Measurements from ENCODE around the gene RBBP8NL. TPM values are rescaled to one million over a fixed set of nuclear protein-coding genes. Genes with fewer than 3 reads are reported as not detected.

Gene RBBP8NL
- total and polyA plus RNA-seq, 2 donors, result 0.33 to 0.64 TPM

DNA sequence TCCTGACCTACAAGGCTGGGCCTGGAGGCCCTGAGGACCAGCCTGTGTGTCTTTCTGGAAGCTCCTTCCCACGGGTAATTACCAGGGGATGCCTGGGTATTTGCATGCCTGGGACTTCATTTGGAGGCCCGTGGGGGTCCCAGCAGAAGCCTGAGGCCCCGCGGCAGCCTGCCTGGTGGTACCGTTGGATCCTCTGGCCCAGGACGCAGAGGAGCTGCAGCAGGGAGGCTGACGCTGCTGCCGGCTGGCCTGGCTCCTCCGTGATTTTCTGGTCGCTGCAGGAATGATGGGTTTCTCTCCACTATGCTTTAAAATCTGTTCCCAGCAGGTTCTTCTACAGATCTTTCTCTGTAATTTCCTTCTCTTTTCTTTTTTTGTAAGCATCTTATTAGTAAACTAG is 26.8 kb downstream of the RBBP8NL start:
- 93% methylated on average over 10 of the region's 10 CpGs for WGBS
- Histone ChIP-seq H3K9me3 (ENCODE audit: control insufficient read depth in 2 of 2, insufficient read depth in 1 of 2, low read length in 1 of 2) (no peaks in the 10 kb centered on the region), H3K27me3 (ENCODE audit: control insufficient read depth in 2 of 2, insufficient read depth in 1 of 2, low read length in 1 of 2) (no peaks in the 10 kb centered on the region), H3K4me1 (ENCODE audit: control insufficient read depth in 2 of 2, insufficient read depth in 2 of 2, low read length in 2 of 2) (peaks cover 0 to under 1% of the 10 kb centered on the region in 2 donors), H3K27ac (ENCODE audit: low read depth in 1 of 2, low read length in 1 of 2) (no peak overlapping the region), H3K36me3 (ENCODE audit: control insufficient read depth in 2 of 2, insufficient read depth in 2 of 2, low read length in 1 of 2) (peaks cover 2 to 14% of the 10 kb centered on the region in 2 donors), H3K4me3 (ENCODE audit: low read length in 2 of 2) (no peak overlapping the region)
- no peak for DNase-seq (ENCODE audit: low read depth in 6 of 9, low spot score in 9 of 9)

DNA sequence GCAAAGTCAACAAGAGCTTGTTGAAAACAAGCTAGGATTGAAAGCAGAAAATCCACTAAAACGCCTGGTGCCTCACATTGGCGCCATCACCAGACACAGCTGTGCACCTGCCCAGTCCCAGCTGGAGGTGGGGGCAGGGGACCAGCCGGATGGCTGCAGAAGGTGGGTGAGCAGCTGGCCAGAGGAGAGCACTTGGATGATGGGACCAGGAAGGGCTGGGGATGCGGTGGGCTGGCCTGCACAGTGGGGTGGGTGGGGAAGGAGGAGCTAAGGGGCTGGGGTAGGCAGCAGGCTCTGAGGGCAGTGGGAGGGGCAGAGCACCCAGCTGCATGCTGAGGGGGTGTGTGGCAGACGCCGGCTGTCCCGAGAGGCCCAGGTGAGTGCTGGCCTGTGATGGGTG is 27.3 kb downstream of the RBBP8NL start:
- DNase-seq (ENCODE audit: low read depth in 6 of 9, low spot score in 9 of 9), result no peak
- Histone ChIP-seq H3K27ac (ENCODE audit: low read depth in 1 of 2, low read length in 1 of 2) (no peak overlapping the region), H3K4me1 (ENCODE audit: control insufficient read depth in 2 of 2, insufficient read depth in 2 of 2, low read length in 2 of 2) (no peaks in the 10 kb centered on the region), H3K9me3 (ENCODE audit: control insufficient read depth in 2 of 2, insufficient read depth in 1 of 2, low read length in 1 of 2) (no peaks in the 10 kb centered on the region), H3K36me3 (ENCODE audit: control insufficient read depth in 2 of 2, insufficient read depth in 2 of 2, low read length in 1 of 2) (peaks cover 2 to 14% of the 10 kb centered on the region in 2 donors), H3K4me3 (ENCODE audit: low read length in 2 of 2) (no peak overlapping the region), H3K27me3 (ENCODE audit: control insufficient read depth in 2 of 2, insufficient read depth in 1 of 2, low read length in 1 of 2) (no peaks in the 10 kb centered on the region)
- WGBS, result 96% methylated on average over 7 of the region's 7 CpGs

DNA sequence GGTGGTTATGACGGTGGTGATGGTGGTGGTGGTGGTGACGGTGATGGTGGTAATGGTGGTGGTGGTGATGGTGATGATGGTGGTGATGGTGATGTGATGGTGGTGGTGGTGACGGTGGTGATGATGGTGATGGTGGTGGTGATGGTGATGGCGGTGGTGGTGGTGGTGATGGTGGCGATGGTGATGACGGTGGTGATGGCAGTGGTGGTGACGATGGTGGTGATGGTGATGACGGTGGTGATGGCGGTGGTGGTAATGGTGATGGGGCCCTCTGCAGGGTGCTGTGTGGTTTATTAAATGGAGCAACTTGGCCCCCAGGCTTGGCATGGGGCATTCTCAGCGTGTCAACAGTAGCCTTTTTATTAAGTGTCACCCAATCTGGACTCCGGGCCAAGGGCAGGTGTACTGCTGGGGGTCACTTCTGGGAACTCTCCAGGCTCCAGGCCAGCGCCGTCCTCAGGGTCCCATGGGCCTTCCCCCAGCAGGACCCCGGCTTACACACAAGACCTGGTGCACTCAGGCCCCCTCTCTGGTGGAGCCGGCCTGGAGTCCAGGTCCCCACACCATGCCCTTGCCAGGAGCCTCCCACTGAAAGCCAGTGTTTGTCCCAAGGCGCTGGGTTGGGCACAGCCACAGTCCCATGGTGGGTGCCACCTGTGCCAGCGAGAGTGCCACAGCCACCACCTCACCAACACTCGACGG is 29.1 kb downstream of the RBBP8NL start:
- Histone ChIP-seq H3K36me3 (ENCODE audit: control insufficient read depth in 2 of 2, insufficient read depth in 2 of 2, low read length in 1 of 2) (peaks cover 7 to 31% of the 10 kb centered on the region in 2 donors), H3K27me3 (ENCODE audit: control insufficient read depth in 2 of 2, insufficient read depth in 1 of 2, low read length in 1 of 2) (no peaks in the 10 kb centered on the region)
- DNase-seq (ENCODE audit: low read depth in 6 of 9, low spot score in 9 of 9), result no peak

DNA sequence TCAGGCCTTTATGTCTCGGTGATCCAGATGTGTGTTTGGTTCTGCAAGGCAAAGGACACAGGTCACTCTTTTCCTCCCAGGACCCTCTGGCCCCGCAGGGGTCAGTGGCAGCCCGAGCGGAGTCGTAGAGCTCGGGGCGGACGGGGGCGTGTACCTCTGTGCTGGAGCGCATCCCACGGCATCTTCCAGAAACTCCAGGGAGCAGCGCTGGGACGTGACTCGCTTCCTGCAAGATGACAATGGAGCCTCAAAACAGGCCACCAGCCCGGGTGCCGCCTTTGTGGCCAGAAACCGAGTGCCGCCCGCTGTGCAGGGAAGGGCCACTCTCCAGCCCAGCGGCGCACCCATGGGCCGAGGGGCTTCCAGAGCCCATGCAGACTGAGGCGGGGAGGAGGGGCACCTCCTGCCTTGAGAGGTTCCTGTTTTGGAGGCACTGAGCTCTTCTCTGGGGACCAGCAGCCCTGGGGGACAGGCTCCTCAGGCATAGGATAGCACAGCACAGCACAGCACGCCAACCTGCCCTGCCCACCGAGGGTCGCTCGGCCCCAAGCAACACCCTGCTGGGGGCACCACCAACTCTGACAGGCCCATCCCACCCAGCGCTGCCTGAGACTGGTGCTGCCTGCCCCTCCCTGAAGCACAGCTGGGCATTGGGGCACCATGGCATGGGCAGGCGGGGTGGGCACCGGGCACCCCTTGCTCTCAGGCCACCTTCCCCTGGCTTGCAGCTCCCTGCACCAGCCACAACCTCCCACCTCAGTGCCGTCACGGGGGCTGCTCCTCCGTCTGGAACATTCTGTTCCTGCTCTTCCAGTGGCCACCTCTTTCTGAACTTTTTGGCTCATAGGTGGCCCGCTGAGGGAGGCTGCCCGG is 30.7 kb downstream of the RBBP8NL start:
- no peaks in the 10 kb centered on the region for H3K27me3 ChIP-seq (ENCODE audit: control insufficient read depth in 2 of 2, insufficient read depth in 1 of 2, low read length in 1 of 2)
- no peak for DNase-seq (ENCODE audit: low read depth in 6 of 9, low spot score in 9 of 9)
- H3K4me1 ChIP-seq (ENCODE audit: control insufficient read depth in 2 of 2, insufficient read depth in 2 of 2, low read length in 2 of 2), result no peaks in the 10 kb centered on the region
- 96% methylated on average over 35 of the region's 35 CpGs for WGBS
- H3K27ac ChIP-seq (ENCODE audit: low read depth in 1 of 2, low read length in 1 of 2), result no peak overlapping the region
- H3K4me3 ChIP-seq (ENCODE audit: low read length in 2 of 2), result no peak overlapping the region
- no peaks in the 10 kb centered on the region for H3K9me3 ChIP-seq (ENCODE audit: control insufficient read depth in 2 of 2, insufficient read depth in 1 of 2, low read length in 1 of 2)
- H3K36me3 ChIP-seq (ENCODE audit: control insufficient read depth in 2 of 2, insufficient read depth in 2 of 2, low read length in 1 of 2), result peaks cover 5 to 40% of the 10 kb centered on the region in 2 donors

More for the DNA sequence above, 29.1 kb downstream of the RBBP8NL start:
- no peak overlapping the region for H3K4me3 ChIP-seq (ENCODE audit: low read length in 2 of 2)
- WGBS, result 91% methylated on average over 19 of the region's 19 CpGs
- no peaks in the 10 kb centered on the region for H3K4me1 ChIP-seq (ENCODE audit: control insufficient read depth in 2 of 2, insufficient read depth in 2 of 2, low read length in 2 of 2)
- no peaks in the 10 kb centered on the region for H3K9me3 ChIP-seq (ENCODE audit: control insufficient read depth in 2 of 2, insufficient read depth in 1 of 2, low read length in 1 of 2)
- H3K27ac ChIP-seq (ENCODE audit: low read depth in 1 of 2, low read length in 1 of 2), result no peak overlapping the region

DNA sequence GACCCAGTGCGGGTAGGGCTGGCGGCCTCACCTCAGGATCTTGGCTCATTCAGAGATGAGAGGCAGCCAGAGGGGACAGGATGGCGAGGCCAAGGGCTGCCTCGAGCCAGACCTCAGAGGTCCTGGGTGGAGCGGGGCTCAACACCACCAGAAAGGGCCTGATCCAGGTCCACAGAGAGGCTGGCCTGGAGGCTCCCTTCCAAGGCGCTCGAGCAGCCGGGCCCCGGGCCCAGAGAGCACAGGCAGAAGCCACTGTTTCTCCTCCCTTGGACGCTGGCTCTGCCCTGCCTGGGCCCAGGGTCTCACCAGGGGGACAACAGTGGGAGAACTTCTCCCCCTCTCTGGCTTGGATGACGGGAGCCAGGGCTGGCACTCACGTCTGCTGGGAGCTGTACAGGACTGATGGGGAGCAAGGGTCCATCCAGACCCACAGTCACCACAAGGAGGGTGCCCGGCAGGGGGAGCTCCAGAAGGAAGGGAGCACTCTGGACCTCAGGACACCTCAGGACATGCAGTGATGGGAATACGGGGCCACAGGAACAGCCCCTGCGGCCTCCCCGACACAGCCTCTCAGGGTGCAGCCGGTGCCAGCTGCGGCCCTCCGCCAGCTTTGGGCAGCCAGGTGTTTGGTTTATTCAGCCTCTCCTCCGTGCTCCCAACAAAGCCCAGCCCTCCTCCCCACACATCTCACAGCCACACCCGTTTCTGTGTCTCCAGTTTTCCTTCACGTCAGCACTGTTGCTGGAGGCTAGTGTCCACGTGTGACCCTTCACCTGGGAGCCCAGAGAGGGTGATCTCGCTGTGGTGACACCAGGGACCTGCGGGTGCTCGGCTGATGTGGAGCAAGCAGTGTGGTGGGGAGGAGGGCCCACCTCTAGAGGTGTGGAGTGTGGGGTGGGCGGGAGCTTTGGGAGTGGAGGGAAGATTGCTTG is 31.8 kb downstream of the RBBP8NL start:
- Histone ChIP-seq H3K4me1 (ENCODE audit: control insufficient read depth in 2 of 2, insufficient read depth in 2 of 2, low read length in 2 of 2) (no peaks in the 10 kb centered on the region), H3K27ac (ENCODE audit: low read depth in 1 of 2, low read length in 1 of 2) (no peak overlapping the region), H3K36me3 (ENCODE audit: control insufficient read depth in 2 of 2, insufficient read depth in 2 of 2, low read length in 1 of 2) (peaks cover 14 to 39% of the 10 kb centered on the region in 2 donors), H3K27me3 (ENCODE audit: control insufficient read depth in 2 of 2, insufficient read depth in 1 of 2, low read length in 1 of 2) (no peaks in the 10 kb centered on the region), H3K4me3 (ENCODE audit: low read length in 2 of 2) (no peak overlapping the region), H3K9me3 (ENCODE audit: control insufficient read depth in 2 of 2, insufficient read depth in 1 of 2, low read length in 1 of 2) (no peaks in the 10 kb centered on the region)
- 97% methylated on average over 27 of the region's 27 CpGs for WGBS
- no peak for DNase-seq (ENCODE audit: low read depth in 6 of 9, low spot score in 9 of 9)

DNA sequence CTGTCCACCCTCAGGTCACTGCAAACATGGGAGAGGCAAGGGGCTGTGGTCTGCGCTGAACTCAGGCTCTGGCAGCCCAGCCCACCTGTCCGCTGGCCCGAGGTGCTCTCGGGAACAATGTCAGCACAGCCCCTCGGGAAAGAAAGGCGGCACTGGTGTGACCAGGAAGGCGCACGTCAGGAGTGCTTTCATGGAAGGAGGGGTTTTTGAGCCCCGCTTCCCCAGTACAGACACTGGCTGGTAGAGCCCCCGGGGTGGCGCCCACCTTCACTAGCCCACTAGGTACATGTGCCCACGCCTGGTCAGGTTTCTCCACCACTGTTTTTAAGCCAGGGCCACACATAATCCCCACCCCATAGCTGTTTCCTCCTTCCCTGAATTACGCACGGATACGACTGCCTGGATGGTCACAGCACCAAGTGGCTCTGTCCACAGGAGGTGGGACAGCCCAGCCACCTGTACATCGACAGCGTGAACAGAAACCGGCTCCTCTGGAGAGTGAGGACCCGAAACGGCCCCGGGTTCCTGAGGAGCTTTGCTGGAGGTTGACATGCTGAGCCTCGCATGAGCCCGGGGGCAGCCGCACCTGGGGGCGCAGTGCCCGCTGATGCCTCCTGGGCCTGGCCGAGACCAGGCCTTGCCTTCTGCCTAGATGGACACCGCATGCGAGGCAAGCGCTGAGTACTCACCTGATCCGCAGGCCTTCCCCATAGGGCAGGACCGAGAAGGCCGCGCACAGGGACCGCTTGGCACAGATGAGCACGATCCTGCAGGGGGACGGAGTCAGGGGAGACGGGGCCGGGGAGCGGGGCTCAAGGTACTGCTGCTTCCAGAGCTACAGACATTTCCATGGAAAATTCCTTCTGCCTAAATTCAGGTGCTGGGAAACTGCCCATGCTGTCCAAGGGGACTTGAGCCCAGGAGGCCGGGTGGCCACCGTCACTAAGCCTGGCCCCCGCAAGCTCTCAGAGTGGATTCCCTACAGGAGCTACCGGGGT is 32.8 kb downstream of the RBBP8NL start:
- Histone ChIP-seq H3K36me3 (ENCODE audit: control insufficient read depth in 2 of 2, insufficient read depth in 2 of 2, low read length in 1 of 2) (peaks cover 24 to 43% of the 10 kb centered on the region in 2 donors), H3K4me3 (ENCODE audit: low read length in 2 of 2) (no peak overlapping the region), H3K4me1 (ENCODE audit: control insufficient read depth in 2 of 2, insufficient read depth in 2 of 2, low read length in 2 of 2) (no peaks in the 10 kb centered on the region), H3K27me3 (ENCODE audit: control insufficient read depth in 2 of 2, insufficient read depth in 1 of 2, low read length in 1 of 2) (no peaks in the 10 kb centered on the region), H3K9me3 (ENCODE audit: control insufficient read depth in 2 of 2, insufficient read depth in 1 of 2, low read length in 1 of 2) (no peaks in the 10 kb centered on the region), H3K27ac (ENCODE audit: low read depth in 1 of 2, low read length in 1 of 2) (no peak overlapping the region)
- no peak for DNase-seq (ENCODE audit: low read depth in 6 of 9, low spot score in 9 of 9)
- 96% methylated on average over 44 of the region's 44 CpGs for WGBS

DNA sequence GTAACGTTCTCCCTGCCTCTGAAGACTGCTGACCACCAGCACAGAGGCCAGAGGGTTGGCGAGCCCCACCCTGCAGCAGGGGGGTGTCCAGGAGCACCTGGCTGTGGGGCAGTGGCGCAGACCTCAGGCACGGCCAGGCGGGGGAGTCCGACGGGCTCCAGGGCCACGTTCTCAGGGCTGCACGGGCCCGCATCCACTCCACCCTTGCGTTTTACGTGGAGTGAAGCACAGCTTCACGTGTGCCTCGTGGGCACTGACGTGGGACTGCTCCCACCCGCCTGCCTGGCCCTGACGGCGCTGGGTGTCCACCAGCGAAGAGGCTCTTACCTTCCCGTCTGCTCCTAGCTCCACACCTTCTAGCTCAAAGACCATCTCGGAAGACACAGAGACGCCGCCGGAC is 33.5 kb downstream of the RBBP8NL start:
- no peak for DNase-seq (ENCODE audit: low read depth in 6 of 9, low spot score in 9 of 9)
- no peak overlapping the region for H3K4me3 ChIP-seq (ENCODE audit: low read length in 2 of 2)
- peaks cover 0 to 4% of the 10 kb centered on the region in 2 donors for H3K4me1 ChIP-seq (ENCODE audit: control insufficient read depth in 2 of 2, insufficient read depth in 2 of 2, low read length in 2 of 2)
- 97% methylated on average over 24 of the region's 24 CpGs for WGBS
- no peak overlapping the region for H3K27ac ChIP-seq (ENCODE audit: low read depth in 1 of 2, low read length in 1 of 2)
- peaks cover 31 to 47% of the 10 kb centered on the region in 2 donors for H3K36me3 ChIP-seq (ENCODE audit: control insufficient read depth in 2 of 2, insufficient read depth in 2 of 2, low read length in 1 of 2)
- no peaks in the 10 kb centered on the region for H3K9me3 ChIP-seq (ENCODE audit: control insufficient read depth in 2 of 2, insufficient read depth in 1 of 2, low read length in 1 of 2)
- H3K27me3 ChIP-seq (ENCODE audit: control insufficient read depth in 2 of 2, insufficient read depth in 1 of 2, low read length in 1 of 2), result no peaks in the 10 kb centered on the region

DNA sequence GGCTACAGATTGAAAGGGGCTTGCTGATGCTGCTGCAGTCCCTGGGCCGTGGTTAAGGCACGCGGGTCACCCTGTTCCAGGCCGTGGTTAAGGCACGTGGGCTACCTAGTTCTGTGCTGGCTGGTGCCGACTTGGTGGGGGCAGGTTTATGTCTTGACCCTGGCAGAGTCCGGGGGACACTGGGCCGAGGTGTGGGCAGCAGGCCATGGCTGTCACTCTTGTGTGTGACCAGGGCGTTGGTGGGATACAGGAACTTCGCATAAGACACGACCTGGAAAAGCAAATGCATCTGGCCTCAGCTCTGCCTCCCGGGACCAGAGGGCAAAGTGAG is 34.0 kb downstream of the RBBP8NL start:
- Histone ChIP-seq H3K27me3 (ENCODE audit: control insufficient read depth in 2 of 2, insufficient read depth in 1 of 2, low read length in 1 of 2) (no peaks in the 10 kb centered on the region), H3K27ac (ENCODE audit: low read depth in 1 of 2, low read length in 1 of 2) (no peak overlapping the region), H3K4me1 (ENCODE audit: control insufficient read depth in 2 of 2, insufficient read depth in 2 of 2, low read length in 2 of 2) (peaks cover under 1 to 4% of the 10 kb centered on the region in 2 donors), H3K9me3 (ENCODE audit: control insufficient read depth in 2 of 2, insufficient read depth in 1 of 2, low read length in 1 of 2) (no peaks in the 10 kb centered on the region), H3K36me3 (ENCODE audit: control insufficient read depth in 2 of 2, insufficient read depth in 2 of 2, low read length in 1 of 2) (peaks cover 36 to 50% of the 10 kb centered on the region in 2 donors), H3K4me3 (ENCODE audit: low read length in 2 of 2) (no peak overlapping the region)
- WGBS, result 97% methylated on average over 12 of the region's 12 CpGs
- DNase-seq (ENCODE audit: low read depth in 6 of 9, low spot score in 9 of 9), result no peak
